Amygdala (tissue), 56 donors: ENCODE results near the gene DEK.
"Not testable (repeated sequence)": the region's sequence is repeated elsewhere in the genome, so short reads cannot be mapped to it uniquely, and the experiment has no call there.

Experiments used
- DNase-seq, 56 donors: peaks; one replicate each; lab custom pipeline; 2025; lab: John Stamatoyannopoulos, UW

Gene DEK

GRCh38 chr6:18209539-18210197 is 54.7 kb downstream of the DEK start:
- peak in 2 of 56 donors; percentile 4 to 5 for DNase-seq

GRCh38 chr6:18208778-18209177 is 55.6 kb downstream of the DEK start:
- not testable (repeated sequence) for DNase-seq

GRCh38 chr6:18207949-18208348 is 56.4 kb downstream of the DEK start:
- DNase-seq = no peak

- DNase-seq = peak in 34 of 56 donors; percentile 4 to 72 (median 20)
These were observed 56.9 kb downstream of the DEK start for GRCh38 chr6:18207438-18207837.

GRCh38 chr6:18206591-18206990 is 57.7 kb downstream of the DEK start:
- DNase-seq = no peak

- no peak for DNase-seq
These were observed 59.6 kb downstream of the DEK start for GRCh38 chr6:18204691-18205090.

- DNase-seq = peak in 1 of 56 donors; percentile 3
These were observed 60.5 kb downstream of the DEK start for GRCh38 chr6:18203786-18204185.

GRCh38 chr6:18192026-18192425 is 72.3 kb downstream of the DEK start:
- no peak for DNase-seq

GRCh38 chr6:18189196-18189595 is 75.1 kb downstream of the DEK start:
- DNase-seq = no peak

GRCh38 chr6:18187701-18188100 is 76.6 kb downstream of the DEK start:
- DNase-seq = no peak

- DNase-seq = no peak
These were observed 77.6 kb downstream of the DEK start for GRCh38 chr6:18186540-18187250.

GRCh38 chr6:18186033-18186432 is 78.3 kb downstream of the DEK start:
- DNase-seq = no peak

GRCh38 chr6:18185624-18186023 is 78.7 kb downstream of the DEK start:
- DNase-seq = no peak

- DNase-seq = no peak
These were observed 80.6 kb downstream of the DEK start for GRCh38 chr6:18183766-18184165.

GRCh38 chr6:18182568-18182967 is 81.8 kb downstream of the DEK start:
- no peak for DNase-seq

GRCh38 chr6:18179770-18180356 is 84.5 kb downstream of the DEK start:
- peak in 12 of 56 donors; percentile 1 to 57 (median 5) for DNase-seq

GRCh38 chr6:18178960-18179615 is 85.2 kb downstream of the DEK start:
- no peak for DNase-seq

- DNase-seq = no peak
These were observed 86.9 kb downstream of the DEK start for GRCh38 chr6:18177286-18177965.

- DNase-seq = not testable (repeated sequence)
These were observed 88.1 kb downstream of the DEK start for GRCh38 chr6:18176198-18176597.
